Stimulated activated CD8-positive, alpha-beta memory T cell treated with anti-CD3 and anti-CD28 coated beads, Interleukin-15, amount 100 ng/mL, for 4 hours (primary cell): ENCODE measurements around the gene ARID4B.
A peak's percentile ranks its signal among the peaks of the same experiment; 100 is the strongest.
"Not testable (repeated sequence)": the region's sequence is repeated elsewhere in the genome, so short reads cannot be mapped to it uniquely, and the experiment has no call there.

Source experiments
- DNase-seq, 2 donors: peaks; one replicate each; pipeline ENCODE4 v3.0.0-alpha.2; 2020; ENCODE audit warnings: low read depth in 2 of 2

The ARID4B gene

DNA sequence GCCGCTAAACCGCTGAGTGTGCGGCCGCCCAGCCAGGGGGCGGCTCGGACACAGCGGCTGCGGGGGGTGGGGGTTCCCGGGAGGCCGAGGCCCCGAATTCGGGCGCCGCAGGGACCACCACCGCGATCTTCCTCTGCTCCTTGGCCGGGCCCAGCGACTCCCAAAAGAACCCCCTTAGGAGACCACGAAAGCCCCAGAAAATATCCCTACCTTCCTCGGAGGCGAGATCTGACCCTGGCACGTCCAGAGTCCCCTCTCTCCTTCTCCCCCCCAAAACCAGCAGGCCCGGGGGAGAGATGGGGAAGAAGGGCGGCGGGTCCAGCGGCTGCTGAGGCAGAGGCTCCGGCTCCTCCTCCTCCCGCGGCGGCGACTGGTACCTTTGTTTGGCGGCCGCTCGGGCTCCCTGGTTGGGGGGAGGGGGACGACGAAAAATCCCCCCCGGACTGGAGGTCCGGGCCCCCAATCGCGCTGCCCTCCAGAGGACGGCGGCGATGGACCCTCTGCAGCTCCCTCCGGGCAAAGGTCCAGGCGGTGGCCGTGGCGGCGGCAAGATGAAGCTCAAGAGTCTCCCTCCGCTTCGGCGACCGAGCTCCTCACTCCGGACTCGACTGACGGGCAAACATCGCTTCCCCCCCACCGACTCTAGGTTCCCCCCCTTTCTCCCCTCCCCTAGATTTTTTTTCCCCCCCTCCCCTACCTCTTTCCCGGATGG is at the start of gene ARID4B:
Gene ARID4B (minus strand): TSS at position 621 of the 712 bp plus-strand sequence. CDS start 1,260 bp downstream, outside the sequence.
- DNase-seq: peak in 1 of 2 donors; percentile 45

- DNase-seq: no peak
Measured at GRCh38 chr1:235375919-235376605, 48.1 kb upstream of the ARID4B start.

GRCh38 chr1:235369802-235370201 is 41.8 kb upstream of the ARID4B start:
- DNase-seq: no peak

- DNase-seq: no peak
Measured at GRCh38 chr1:235368428-235368827, 40.4 kb upstream of the ARID4B start.

DNA sequence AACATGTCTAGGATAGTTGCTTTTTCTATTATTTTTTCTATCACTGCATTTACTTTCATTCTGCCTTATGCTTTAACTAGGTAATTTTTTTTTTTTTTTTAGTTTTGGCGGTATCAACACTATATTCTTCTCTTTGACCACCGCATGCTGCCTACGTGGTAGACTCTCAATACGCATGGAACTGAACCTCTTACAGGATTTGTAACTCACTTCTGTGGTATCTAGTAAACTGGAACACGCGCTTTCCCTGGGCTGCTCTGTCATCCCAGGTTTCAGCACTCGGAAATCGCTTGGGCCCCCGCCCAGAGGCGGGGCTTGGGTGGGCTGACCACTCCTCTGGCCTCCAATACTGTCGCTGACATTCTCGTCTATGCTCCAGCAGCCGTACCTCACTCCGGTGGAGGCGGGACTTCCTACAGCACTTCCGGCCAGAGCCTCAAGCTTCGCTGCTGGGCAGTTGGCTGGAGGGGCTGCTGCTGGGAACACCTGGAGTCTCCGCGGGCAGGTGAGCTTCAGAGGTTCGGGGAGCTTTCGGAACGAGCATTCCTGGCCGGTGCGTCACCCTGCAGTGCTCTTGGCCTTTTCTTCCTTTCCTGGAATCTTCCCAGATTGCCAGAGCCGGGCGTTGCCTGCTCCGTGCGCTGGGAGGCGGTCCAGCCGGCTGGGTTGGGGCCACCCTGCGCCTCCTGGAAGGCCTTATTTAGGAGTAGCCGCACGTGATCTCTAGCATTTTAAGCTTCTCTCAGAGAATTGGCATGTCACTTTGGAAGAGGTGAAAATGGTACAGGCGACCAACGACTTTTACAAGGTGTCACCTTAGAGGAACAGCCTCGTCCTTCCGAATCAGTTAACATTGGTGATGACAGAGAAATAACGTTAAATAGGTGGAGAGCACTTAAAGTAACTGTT is 39.3 kb upstream of the ARID4B start, which contains the start of gene TBCE:
Gene TBCE (plus strand): TSS at position 428 of the 909 bp plus-strand sequence. CDS start 12,623 bp downstream, outside the sequence.
- peak; percentile 66 to 67 for DNase-seq

- DNase-seq: no peak
Measured at GRCh38 chr1:235366286-235366685, 38.3 kb upstream of the ARID4B start.

DNA sequence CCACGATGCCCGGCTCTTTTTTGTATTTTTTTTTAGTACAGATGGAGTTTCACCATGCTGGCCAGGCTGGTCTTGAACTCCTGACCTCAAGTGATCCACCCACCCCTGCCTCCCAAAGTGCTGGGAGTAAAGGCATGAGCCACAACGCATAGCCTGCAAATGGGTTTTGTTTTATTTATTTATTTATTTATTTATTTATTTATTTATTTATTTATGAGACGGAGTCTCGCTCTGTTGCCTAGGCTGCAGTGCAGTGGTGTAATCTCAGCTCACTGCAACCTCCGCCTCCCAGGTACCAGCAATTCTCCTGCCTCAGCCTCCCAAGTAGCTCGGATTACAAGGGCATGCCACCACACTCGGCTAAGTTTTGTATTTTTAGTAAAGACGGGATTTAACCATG is 36.2 kb upstream of the ARID4B start:
- not testable (repeated sequence) for DNase-seq

GRCh38 chr1:235358899-235359298 is 30.9 kb upstream of the ARID4B start:
- DNase-seq: no peak

GRCh38 chr1:235357485-235358373 is 29.8 kb upstream of the ARID4B start:
- DNase-seq: no peak

- DNase-seq: no peak
Measured at GRCh38 chr1:235351898-235352297, 23.9 kb upstream of the ARID4B start.

GRCh38 chr1:235351441-235351840 is 23.5 kb upstream of the ARID4B start:
- no peak for DNase-seq

DNA sequence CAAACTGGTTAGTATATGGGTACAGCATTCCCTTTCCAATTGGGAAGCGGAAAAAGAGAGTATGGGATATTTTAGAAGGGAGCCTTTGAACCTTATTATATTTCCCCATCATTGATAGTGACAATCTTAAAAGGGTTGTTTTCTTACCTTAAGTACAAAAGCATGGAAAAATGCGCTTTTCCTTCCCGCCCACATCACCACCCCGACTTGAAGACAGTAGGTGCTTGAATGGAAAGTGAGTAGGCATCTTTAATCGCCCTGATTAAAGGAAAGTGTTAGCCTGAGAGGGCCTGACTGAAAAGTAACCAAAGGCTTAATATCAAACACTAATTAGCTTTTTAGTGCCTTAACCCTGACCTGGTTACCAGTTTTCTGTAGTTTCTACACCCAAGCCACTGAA is 15.7 kb upstream of the ARID4B start:
- no peak for DNase-seq

DNA sequence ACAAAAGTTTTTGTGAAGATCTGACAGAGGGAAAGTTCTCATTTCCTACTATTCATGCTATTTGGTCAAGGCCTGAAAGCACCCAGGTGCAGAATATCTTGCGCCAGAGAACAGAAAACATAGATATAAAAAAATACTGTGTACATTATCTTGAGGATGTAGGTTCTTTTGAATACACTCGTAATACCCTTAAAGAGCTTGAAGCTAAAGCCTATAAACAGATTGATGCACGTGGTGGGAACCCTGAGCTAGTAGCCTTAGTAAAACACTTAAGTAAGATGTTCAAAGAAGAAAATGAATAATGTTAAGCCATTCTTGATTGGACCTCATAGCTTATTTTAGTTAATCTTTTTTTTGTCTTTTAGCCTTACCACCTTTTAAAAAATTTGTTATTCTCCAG is 14.5 kb upstream of the ARID4B start:
- no peak for DNase-seq

- no peak for DNase-seq
Measured at GRCh38 chr1:235342039-235342438, 14.1 kb upstream of the ARID4B start.

DNA sequence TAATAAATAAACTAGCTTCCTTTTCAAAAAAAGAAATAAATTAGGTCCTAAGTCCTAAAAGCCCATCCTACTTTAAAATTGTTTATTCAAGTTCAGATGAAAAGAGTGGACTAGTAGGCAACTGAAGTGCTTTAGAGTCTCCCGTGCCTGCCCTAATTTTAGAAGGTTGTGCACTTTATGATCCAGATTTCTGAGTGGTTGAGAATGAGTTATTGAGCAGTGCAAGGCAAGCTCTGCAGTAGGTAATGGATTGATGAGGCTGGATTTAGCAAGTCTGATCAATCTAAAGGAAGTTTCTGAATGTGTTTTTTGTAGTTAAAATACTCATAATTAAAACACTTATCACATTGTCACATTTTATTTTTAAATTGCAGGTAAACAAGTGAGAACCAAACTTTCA is 13.4 kb upstream of the ARID4B start:
- DNase-seq: no peak

DNA sequence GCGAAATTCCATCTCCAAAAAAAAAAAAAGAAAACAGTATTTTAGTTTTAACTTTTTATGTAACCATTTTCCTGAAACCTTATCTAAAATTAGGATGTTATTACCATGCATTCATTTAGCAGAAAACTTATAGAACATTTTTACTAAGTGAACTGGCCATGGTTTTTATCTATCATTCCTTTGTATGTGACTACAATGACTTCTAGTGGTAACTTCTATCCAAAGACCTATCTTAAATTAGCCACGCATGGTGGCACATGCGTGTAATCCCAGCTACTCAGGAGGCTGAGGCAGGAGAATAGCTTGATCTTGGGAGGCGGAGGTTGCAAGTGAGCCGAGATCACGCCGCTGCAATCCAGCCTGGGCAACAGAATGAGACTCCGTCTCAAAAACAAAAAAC is 11.8 kb upstream of the ARID4B start:
- DNase-seq: no peak

GRCh38 chr1:235336903-235337302 is 8.9 kb upstream of the ARID4B start:
- no peak for DNase-seq

DNA sequence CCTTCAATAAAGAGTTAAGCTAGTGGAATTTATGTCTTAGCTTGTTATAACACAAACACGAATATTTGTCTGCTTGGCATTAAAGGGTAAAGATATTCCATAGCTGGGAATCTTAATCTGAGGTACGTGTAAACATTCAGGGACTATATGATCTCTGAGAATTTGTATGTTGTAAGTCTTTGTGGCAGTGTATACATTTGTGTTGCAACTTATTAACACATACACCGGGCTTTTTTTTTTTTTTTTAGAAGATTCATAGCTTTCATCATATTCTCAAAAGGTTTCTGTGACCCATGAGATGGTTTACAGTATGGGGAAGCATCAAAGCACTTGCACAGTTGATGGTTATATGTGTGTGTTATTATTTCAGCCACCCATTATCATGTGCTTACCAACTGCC is 3.4 kb upstream of the ARID4B start:
- no peak for DNase-seq

- no peak for DNase-seq
Measured at GRCh38 chr1:235330918-235331285, 2.9 kb upstream of the ARID4B start.

DNA sequence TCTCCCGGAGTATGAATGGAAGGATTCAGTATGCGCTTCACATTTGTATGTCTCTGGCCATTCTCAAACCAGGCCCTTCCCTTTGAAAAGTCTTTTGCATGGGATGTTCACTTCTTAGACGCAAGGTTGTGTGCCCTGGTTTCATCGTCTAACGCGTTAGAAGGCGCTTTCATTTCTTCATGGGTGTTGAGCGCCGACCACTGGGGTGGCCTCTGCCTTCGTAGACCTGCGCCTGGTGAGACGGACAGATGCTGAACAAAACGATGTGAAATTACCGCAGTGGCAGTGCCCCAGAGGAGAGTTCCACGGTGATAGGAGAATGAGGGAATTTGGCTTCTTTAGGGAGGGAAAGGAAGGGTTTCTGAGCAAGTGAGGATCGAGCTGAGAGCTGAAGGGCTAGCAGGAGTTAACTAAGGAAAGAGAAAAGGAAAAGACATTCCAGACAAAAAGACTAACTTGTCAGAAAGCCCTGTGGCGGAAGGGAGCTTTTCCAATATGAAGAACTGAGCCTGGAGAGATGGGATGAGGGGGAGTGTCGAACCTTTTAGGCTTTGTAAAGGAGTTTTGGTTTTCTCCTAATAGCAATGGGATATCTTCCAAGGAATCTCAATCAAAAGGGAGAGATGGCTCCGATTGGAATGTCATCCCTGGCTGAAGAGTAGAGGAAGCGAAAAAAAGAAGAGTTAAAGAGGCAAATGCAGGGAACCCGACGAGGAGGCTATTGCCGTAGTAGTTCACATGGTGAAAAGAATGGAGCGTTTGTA is 1.3 kb upstream of the ARID4B start:
- DNase-seq: peak in 1 of 2 donors; percentile 24
